HG02981 (cell line): Measurements from ENCODE around the gene BAG5.

Experiments used
- ATAC-seq: cut with Tn5 transposase; IDR thresholded peaks from one replicate; pipeline ENCODE4 v1.9.1; 2021; ENCODE audit warnings: mild to moderate bottlenecking, moderate library complexity; ENCODE audit not compliant: unreplicated experiment

The BAG5 gene

DNA sequence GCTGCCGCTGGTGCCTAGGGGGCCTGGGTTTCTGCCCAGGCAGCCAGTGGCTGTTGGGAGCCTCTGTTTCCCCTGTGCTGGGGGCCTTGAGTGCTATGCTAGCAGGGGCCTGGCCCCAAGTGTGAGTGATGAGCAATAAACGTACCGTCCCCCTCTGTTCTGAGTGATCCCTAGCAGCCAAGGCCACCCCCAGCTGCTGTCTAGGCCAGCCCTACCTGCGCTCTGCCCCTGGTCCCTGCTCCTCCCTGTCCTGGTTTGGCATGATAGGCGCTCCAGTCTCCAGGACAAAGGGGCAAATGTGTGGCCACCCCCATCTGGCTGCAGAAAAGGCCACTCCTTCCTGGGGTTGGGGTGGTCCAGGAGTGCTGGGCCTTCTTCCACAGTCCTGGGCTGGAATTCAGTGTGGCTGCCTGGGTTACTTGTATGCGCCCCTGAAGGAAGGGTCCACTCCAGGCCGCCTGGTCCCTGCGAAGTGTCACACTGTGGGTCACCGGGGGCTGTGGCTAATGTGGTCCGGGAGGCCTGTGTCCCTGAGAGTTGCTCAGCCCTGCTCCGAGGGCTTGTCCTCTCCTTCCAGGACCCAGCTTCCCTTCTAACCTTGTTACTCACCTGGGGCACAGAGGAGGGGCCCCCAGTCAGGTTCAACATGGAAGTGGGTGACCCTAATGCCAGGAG is 26.4 kb downstream of the BAG5 start:
- no peak for ATAC-seq

DNA sequence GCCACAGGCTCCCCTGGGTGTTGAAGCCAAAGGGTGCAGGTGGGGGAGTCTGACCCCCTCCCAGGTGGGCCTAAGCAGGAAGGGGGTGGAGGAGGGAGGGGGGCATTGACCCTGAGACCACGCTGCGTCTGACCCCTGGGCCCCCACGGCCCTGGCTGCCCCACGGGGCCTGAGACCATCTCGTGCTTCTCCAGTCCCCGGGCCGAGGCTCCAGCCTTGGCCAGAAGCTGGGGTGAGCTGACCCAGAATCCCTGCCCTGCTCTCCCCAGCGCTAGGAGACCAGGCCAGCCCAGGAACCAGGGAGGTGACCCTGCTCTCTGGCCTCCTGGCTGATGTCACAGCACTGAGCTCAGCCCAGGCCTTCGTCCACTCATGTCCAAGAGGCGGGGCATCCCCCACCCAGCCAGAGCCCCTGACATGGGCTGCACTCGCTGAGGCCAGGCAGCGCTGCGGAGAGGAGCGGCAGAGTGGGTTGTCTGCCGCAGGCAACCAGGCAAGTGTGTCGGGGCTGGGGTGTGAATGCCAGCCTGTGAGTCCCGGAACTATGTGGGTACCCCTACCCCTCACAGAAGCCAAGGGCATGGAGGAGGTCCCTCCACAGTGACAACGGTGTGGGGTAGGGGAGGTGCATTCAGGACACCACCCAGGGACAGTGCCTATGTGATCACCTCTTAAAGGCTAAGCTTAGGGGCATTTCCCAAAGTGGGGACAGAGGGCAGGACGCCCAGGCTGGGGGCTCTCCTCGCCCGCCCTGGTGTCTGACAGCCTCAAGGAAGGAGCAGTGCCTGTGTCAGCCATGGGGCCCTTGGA is 27.2 kb downstream of the BAG5 start:
- ATAC-seq = no peak

DNA sequence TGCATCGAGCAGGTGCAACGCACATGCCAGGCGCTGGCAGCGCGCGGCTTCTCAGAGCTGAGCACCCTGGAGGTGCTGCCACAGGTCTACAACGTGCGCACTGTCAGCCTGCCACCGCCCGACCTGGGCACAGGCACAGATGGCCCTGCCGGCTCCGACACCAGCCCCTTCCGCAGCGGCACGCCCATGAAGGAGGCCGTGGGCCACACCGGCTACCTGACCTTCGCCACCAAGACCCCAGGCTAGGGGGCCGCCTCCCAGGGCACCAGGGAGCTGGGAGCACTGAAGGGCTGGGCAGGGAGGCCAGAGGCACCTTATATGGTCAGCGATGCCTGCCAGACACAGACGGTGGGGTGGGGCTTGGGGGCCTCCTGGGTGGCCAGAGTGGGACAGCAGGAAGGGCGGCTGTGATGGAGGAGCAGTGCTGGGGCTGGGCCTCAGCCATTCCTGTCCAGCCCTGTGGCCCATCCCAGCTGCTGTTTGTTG is 27.8 kb downstream of the BAG5 start:
- ATAC-seq = no peak

- no peak for ATAC-seq
Observed at GRCh38 chr14:103533999-103534575, 28.4 kb downstream of the BAG5 start.

DNA sequence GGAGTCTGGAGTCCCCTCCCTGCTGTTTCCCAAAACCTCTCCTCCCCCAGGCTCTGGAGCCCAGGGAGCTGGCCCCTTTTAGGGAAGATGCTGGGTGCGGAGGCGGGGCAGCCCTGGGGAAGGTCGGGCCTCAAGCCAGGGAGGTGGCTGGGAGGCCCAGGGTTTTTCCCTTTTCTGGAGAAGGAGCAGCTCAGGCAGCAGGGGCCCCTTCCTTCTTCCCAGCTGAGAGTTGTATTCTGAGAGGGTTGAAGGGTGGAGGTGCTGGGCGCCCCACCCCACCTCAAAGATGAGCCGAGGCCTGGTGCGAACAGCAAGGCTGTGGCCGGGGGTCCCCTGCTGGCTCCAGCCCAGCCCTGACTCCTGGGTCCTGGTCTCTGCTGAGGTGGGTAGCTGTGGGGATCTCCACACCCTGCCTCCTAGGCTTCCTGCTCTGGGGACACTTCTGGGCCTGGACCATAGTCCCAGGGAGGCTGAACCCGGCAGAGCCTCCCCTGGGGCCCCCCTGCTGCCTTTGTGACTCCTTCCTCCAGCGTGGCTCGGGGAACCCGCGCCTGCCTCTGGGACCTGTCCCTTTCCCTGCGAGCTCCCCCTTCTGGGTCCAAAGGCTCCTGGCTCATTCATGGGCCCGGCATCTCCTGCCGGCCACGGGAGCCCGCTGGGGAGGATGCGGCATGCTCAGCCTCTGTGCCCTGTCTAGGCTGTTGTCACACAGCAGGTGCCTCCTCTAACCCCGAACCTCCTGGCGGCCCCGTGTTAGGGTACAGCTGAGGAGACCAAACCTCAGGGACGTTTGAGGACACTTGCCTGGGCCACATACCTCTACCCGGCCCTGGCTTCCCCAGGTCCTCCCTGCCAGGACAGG is 29.1 kb downstream of the BAG5 start:
- ATAC-seq = no peak

DNA sequence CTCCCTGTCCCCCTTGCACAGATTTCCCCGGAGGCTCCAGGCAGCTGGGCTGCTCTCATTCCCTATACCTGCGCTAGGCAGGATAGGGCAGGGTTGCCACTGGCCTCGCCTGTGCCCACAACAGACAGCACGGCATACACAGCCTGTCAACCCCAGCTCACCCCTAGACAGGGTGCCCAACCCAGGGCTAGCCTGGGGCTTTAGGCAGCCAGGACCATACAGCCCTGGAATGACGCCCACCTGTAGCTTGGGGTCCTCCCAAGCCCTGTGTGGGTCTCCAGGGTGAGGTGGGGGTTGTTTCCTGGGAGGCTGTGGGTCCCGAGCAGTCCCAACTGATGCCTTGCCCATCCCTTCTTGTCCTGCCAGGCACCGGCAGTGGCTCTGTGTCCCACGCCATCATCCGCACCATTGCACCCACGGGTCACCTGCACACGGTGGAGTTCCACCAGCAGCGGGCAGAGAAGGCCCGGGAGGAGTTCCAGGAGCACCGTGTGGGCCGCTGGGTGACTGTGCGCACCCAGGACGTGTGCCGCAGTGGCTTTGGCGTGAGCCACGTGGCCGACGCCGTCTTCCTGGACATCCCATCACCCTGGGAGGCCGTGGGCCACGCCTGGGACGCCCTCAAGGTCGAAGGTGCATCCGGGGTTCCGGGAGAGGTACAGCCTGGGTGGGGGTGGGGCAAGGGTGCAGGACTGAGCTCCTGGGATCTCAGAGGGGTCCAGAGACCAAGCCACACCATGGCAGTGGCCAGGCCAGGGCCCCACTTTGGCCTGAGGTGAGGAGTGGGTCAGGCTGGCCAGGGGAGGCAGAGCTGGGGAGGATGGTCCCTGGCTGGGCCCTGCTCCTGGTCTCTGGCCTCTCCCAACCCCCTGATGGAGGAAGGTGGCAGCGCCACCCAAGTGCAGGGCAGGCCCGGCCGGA is 30.0 kb downstream of the BAG5 start:
- ATAC-seq = no peak

GRCh38 chr14:103531421-103532215 is 30.8 kb downstream of the BAG5 start:
- no peak for ATAC-seq

DNA sequence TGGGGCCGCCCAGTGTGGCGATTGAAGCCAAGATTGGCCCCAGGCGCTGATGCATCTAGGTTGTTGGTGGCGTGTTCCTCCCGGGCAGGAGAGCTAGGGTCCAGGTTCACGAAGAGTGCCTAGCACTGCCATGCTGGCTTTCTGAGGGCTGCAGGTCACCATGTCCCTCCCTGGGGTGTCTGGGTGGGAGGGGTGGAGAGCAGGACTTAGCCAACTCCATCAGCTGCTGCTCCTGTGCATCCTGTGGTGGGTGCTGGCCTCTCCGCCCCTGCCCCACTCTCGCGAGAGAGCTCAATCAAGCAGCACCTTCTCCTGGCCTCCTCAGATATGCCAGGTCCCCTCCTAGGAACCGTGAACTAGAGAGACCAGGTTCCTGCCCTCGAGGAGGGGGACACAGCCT is 31.6 kb downstream of the BAG5 start:
- ATAC-seq = no peak

- ATAC-seq = no peak
Observed at GRCh38 chr14:103530390-103530789, 32.1 kb downstream of the BAG5 start.

DNA sequence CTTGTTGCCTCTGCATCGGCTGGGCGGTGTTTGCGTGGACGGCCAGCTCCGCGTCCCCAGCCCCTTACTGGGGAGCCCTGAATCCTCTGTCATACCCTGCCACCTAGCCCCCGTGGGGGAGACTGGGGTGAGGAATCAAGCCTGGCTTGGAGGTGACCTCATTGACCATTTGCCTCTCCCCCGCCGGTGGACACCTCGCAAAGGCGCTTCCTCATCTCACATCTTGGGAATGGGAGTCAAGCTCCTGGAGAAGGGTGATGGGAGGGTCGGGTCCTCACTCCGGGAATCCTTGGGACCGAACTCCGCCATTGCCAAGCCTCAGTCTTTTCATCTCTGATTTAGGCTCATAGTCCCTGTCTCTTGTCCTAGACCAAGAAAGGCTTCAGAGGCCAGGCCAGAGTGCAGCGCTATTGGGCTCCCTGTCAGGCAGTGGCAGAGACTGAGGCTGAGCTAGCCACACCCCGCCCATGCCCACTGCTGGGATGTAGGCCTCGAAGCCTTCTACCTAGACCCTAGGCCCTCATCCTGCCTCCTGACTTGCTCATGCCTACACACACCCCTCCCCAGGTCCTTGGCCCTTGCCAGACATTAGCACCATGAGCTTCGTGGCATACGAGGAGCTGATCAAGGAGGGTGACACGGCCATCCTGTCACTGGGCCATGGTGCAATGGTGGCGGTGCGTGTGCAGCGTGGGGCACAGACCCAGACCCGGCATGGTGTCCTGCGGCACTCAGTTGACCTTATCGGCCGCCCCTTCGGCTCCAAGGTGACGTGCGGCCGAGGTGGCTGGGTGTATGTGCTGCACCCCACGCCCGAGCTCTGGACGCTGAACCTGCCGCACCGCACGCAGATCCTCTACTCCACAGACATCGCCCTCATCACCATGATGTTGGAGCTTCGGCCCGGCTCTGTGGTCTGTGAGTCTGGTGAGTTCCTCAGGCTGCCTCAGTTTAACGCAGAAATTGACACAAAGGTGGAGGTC is 32.8 kb downstream of the BAG5 start:
- ATAC-seq = no peak

DNA sequence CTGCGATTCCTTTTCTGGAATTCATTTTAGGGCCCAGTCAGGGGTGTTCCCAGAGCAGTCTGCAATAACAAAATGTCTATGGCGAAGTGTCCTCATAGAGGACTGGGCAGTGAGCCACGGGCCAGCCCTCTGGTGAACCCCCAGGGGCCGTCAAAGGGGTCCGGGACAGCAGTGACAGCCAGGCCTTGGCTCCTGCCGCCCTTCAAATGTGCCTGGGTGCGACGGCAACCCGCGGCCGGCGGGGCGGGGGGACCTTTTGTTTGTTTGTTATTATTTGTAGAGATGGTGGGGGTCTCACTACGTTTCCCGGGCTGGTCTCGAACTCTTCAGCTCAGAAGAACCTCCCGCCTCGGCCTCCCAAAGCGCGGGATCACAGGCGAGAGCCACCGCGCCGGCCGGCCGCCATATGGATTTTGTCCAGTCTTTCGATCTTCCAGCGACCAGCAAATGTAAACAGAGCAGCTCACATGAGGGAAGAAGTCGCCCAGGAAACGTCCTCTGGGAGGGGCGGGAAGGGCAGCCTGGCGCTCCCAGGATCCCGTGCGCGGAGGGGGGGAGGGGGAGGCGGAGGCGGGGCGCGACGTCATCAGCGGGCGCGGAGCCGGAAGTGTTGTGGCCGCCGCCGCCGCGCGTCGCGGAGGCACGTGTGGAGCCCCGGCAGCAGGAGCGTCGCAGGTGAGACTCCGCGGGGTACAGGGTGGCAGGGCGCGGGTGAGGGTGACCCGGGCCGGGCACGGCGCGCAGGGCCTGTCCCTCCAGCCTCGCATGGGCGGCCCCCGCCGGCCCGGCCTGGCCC is 33.7 kb downstream of the BAG5 start, which contains the start of gene TRMT61A:
Gene TRMT61A (plus strand): TSS at position 610 of the 796 bp plus-strand sequence. CDS start 783 bp downstream, outside the sequence.
- ATAC-seq = no peak

DNA sequence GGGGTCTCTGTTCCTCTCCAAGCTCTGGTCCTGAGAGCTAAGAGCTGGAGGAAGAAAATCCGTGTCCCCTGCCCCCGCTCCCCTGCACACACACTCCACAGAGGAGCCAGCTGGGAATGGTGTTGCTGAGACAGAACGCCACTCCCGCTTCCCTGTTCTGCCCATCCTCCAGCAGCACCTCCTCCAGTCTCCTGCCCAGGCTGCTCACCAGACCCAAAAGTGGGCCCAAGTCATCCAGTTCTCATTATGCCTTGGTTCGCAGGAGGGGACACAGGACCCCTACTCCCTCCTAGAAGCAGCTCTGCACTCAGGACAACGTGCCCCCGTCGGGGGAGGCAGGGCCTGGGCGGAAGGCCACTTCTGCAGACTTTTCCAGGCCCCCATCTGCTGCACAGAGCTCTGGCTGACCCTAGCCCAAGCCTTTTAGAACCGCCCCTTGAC is 34.3 kb downstream of the BAG5 start:
- ATAC-seq = no peak

- peak; percentile 65 for ATAC-seq
Observed at GRCh38 chr14:103527408-103528145, 34.9 kb downstream of the BAG5 start.

DNA sequence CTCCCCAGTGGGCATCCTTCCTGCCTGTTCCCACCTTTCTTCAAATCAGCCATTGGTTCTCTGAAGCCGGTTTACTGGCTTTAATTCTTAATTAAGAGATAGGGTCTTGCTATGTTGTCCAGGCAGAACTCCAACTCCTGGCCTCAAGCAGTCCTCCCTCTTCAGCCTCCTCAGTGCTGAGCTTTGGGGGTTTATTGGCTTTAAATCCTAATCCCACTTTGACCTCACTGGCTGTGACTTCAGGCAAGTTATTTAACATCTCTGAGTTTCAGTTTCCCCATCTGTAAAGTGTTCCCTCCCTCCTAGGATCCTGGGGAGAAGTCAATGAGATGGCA is 35.6 kb downstream of the BAG5 start:
- ATAC-seq = no peak

DNA sequence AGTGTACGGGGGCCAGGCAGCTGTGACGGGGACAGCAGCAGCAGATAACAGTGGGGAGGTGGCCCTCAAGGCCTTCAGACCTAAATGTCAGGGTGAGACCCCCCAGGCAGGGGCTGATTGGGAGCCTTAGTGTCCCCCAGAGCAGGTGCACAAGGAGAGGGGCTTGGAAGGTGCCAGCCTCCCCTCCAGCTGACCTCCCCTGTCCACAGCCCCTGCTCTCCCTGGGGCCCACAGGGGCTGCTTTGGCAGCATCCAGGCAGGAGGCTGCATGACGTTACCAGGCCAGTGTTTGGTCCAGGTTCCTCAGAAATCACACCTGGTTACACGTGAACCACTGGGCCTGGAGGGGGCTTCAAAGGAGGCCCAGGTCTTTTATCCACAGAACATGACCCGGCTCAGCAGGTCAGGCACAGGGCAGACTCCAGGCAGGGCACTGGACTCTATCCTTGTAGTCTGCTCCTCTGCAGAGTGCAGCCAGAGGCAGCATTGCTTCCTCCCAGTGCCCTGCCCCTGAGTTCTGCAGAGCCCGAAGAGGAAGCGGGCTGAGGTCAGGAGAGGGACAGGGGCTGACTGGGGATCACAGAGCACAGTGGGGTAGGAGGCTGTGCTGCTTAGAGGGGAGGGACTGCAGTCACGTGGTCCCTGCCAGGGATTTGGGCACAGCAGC is 36.1 kb downstream of the BAG5 start:
- no peak for ATAC-seq
